ENCODE results near the gene SIGLEC12. TPM values are rescaled to one million over a fixed set of nuclear protein-coding genes. Genes with fewer than 3 reads are reported as not detected.

SIGLEC12 gene
- total and polyA plus RNA-seq, 9 of the 15 experiments (the other 6 are each of a cell fraction or from before 2014, with no cell fraction given): 0.08 to 1.3 (median 0.54) TPM

- peak; percentile 84 for TF ChIP-seq MEIS2 (IDR thresholded peaks at IDR 0.05; ENCODE audit: partially characterized antibody)
- TF ChIP-seq RBFOX2 (IDR thresholded peaks at IDR 0.05; ENCODE audit: low read depth, low read length): no peak
Observed at GRCh38 chr19:51513968-51514367, 12.4 kb upstream of the SIGLEC12 start (continued).

- H3K4me3 ChIP-seq: no peak overlapping the region
- no peaks in the 10 kb centered on the region for H3K27me3 ChIP-seq (ENCODE audit: control insufficient read depth in 2 of 2, insufficient read depth in 2 of 2, low read length in 2 of 2)
- ATAC-seq (no peak), FAIRE-seq (no peak), DNase-seq (ENCODE audit: extremely low read depth in 1 of 4, low spot score in 3 of 4) (peak; percentile 34 to 64 (median 56))
- in situ Hi-C loops (cut with MboI) (no loop called here), intact Hi-C loops (cut with micrococcal nuclease) (no loop called here)
- H3K9me3 ChIP-seq (replicated peaks; ENCODE audit: control insufficient read depth, insufficient read depth, low read depth, low read length): no peaks in the 10 kb centered on the region
- BruUV-seq (replicated peaks): no TSS peak
- H3K36me3 ChIP-seq (ENCODE audit: control insufficient read depth, insufficient read depth, low read length): no peaks in the 10 kb centered on the region
- CTCF ChIA-PET (ENCODE audit: low intra/inter-chr PET ratio): no interaction called here
- WGBS (ENCODE audit: insufficient coverage, low coverage, missing lambda C conversion rate): 45% methylated on average over 6 of the region's 6 CpGs
- H3K4me1 ChIP-seq (replicated peaks in 1 of 2; ENCODE audit: control insufficient read depth in 2 of 2, insufficient read depth in 2 of 2, low read length in 2 of 2): peaks cover 31 to 51% of the 10 kb centered on the region in 2 experiments
- H3K79me2 ChIP-seq (ENCODE audit: control insufficient read depth, insufficient read depth, low read length): peaks cover 12% of the 10 kb centered on the region
- no peak overlapping the region for H2AFZ ChIP-seq (ENCODE audit: low read depth, low read length)
- POLR2A ChIA-PET: interaction anchor here (0.6 kb wide), 1 partner anchor 1459 kb away, joined by 3 read pairs; no protein-coding TSS in a partner anchor
- no peaks in the 10 kb centered on the region for H4K20me1 ChIP-seq (replicated peaks; ENCODE audit: control insufficient read depth, insufficient read depth, low read length)
- no peaks in the 10 kb centered on the region for H3K9me1 ChIP-seq (ENCODE audit: control insufficient read depth, insufficient read depth, low read length)
- no peak overlapping the region for H3K4me2 ChIP-seq (ENCODE audit: insufficient read depth, low read length)
- H3K9ac ChIP-seq (ENCODE audit: insufficient read depth in 1 of 2, low read depth in 2 of 2, low read length in 2 of 2): no peak overlapping the region
- H3K27ac ChIP-seq (ENCODE audit: extremely low read depth, low read depth, low read length): no peak overlapping the region
- TF ChIP-seq MIER1 (IDR thresholded peaks at IDR 0.05; ENCODE audit: low read depth) (no peak), CTCF (IDR thresholded peaks at IDR 0.05 in 2 of 3, conservative IDR thresholded peaks at IDR 0.05 in 1 of 3; ENCODE audit: insufficient read depth in 2 of 3, low read depth in 1 of 3, low read length in 3 of 3) (peak; percentile 52 to 65 (median 63)), SMC3 (conservative IDR thresholded peaks at IDR 0.05; ENCODE audit: insufficient read depth, low read depth, low read length) (0 out of 2 replicates have a peak, but pooled peaks have one; percentile 4), HES1 (IDR thresholded peaks at IDR 0.05; ENCODE audit: low read depth) (no peak), MTF1 (CRISPR knock-in tag; IDR thresholded peaks at IDR 0.05; ENCODE audit: borderline replicate concordance) (no peak), RAD21 (CRISPR knock-in tag; conservative IDR thresholded peaks at IDR 0.05 in 1 of 2, IDR thresholded peaks at IDR 0.05 in 1 of 2) (peak; percentile 27 to 29; a peak in 1 of 4 replicates), REST (IDR thresholded peaks at IDR 0.05; ENCODE audit: borderline replicate concordance) (peak; percentile 30; the same call in 1 of the 2 replicates), REST (CRISPR knock-in tag; IDR thresholded peaks at IDR 0.05; ENCODE audit: low read depth) (no peak)
Observed at GRCh38 chr19:51511353-51511752, 9.8 kb upstream of the SIGLEC12 start.

Measured in K562 (cell line).